ENCODE data around the gene ORAI3. TPM values are rescaled to one million over a fixed set of nuclear protein-coding genes. Genes with fewer than 3 reads are reported as not detected.

ORAI3 gene
- total RNA-seq, 4 donors from 2014 or later: 10.3 to 15.6 (median 12.5) TPM

- Histone ChIP-seq H3K4me3 (no peak overlapping the region), H3K4me1 (peaks cover 14 to 33% of the 10 kb centered on the region in 2 donors), H3K27ac (peak overlapping the region; percentile 11 to 93 (median 80)), H3K36me3 (peaks cover 0 to 4% of the 10 kb centered on the region in 2 donors), H3K9me3 (no peaks in the 10 kb centered on the region), H3K27me3 (no peaks in the 10 kb centered on the region)
- no peak for TF ChIP-seq POLR2A (IDR thresholded peaks at IDR 0.05)
- no peak for TF ChIP-seq CTCF (IDR thresholded peaks at IDR 0.05 in 4 of 5, conservative IDR thresholded peaks at IDR 0.05 in 1 of 5)
- intact Hi-C loops (cut with DNase I; ENCODE audit: low total_unique reads): no loop called here
- ATAC-seq (no peak), DNase-seq (no peak)
- in situ Hi-C loops (cut with MboI; ENCODE audit: low sequenced_read_pairs in 4 of 4): loop anchor here in 1 of 4 donors (25.0 kb wide), 1 partner anchor 486 kb away; the partner anchor contains the start of genes COX6A2 and ZNF843
Observed at GRCh38 chr16:30951193-30951592, 2.3 kb downstream of the ORAI3 start.

GRCh38 chr16:30951750-30952149 lies 2.9 kb downstream of the ORAI3 start:
- intact Hi-C loops (cut with DNase I; ENCODE audit: low total_unique reads) (no loop called here), in situ Hi-C loops (cut with MboI; ENCODE audit: low sequenced_read_pairs in 4 of 4) (loop anchor here in 1 of 4 donors (25.0 kb wide), 1 partner anchor 486 kb away; the partner anchor contains the start of genes COX6A2 and ZNF843)
- H3K4me1 ChIP-seq: peaks cover 17 to 33% of the 10 kb centered on the region in 2 donors
- no peaks in the 10 kb centered on the region for H3K27me3 ChIP-seq
- H3K27ac ChIP-seq: peak overlapping the region; percentile 11 to 93 (median 80)
- H3K9me3 ChIP-seq: no peaks in the 10 kb centered on the region
- no peak overlapping the region for H3K4me3 ChIP-seq
- TF ChIP-seq CTCF (IDR thresholded peaks at IDR 0.05 in 4 of 5, conservative IDR thresholded peaks at IDR 0.05 in 1 of 5) (no peak), POLR2A (IDR thresholded peaks at IDR 0.05) (no peak)
- DNase-seq (peak in 1 of 2 donors; percentile 66), ATAC-seq (no peak)
- peaks cover 0 to 4% of the 10 kb centered on the region in 2 donors for H3K36me3 ChIP-seq

- H3K27ac ChIP-seq: peak overlapping the region in 1 of 4 donors; percentile 45
Observed at GRCh38 chr16:30953111-30953510, 4.2 kb downstream of the ORAI3 start.

GRCh38 chr16:30953511-30954124 lies 4.8 kb downstream of the ORAI3 start:
- H3K4me1 ChIP-seq: peaks cover 20 to 27% of the 10 kb centered on the region in 2 donors
- TF ChIP-seq CTCF (IDR thresholded peaks at IDR 0.05 in 4 of 5, conservative IDR thresholded peaks at IDR 0.05 in 1 of 5): peak; percentile 31 to 66 (median 43)
- no peak for TF ChIP-seq POLR2A (IDR thresholded peaks at IDR 0.05)
- H3K27ac ChIP-seq: peak overlapping the region in 1 of 4 donors; percentile 45
- ATAC-seq: no peak
- intact Hi-C loops (cut with DNase I; ENCODE audit: low total_unique reads) (no loop called here), in situ Hi-C loops (cut with MboI; ENCODE audit: low sequenced_read_pairs in 4 of 4) (loop anchor here in 1 of 4 donors (25.0 kb wide), 1 partner anchor 484 kb away; the partner anchor contains the start of genes COX6A2 and ZNF843)
- no peaks in the 10 kb centered on the region for H3K36me3 ChIP-seq
- no peak overlapping the region for H3K4me3 ChIP-seq
- H3K9me3 ChIP-seq: no peaks in the 10 kb centered on the region
- peak in 1 of 2 donors; percentile 54 for DNase-seq
- no peaks in the 10 kb centered on the region for H3K27me3 ChIP-seq

More at GRCh38 chr16:30953111-30953510, 4.2 kb downstream of the ORAI3 start:
- no peak overlapping the region for H3K4me3 ChIP-seq
- H3K4me1 ChIP-seq: peaks cover 19 to 29% of the 10 kb centered on the region in 2 donors
- ATAC-seq (no peak), DNase-seq (no peak)
- no peaks in the 10 kb centered on the region for H3K9me3 ChIP-seq
- in situ Hi-C loops (cut with MboI; ENCODE audit: low sequenced_read_pairs in 4 of 4): loop anchor here in 1 of 4 donors (25.0 kb wide), 1 partner anchor 484 kb away; the partner anchor contains the start of genes COX6A2 and ZNF843
- H3K36me3 ChIP-seq: no peaks in the 10 kb centered on the region
- intact Hi-C loops (cut with DNase I; ENCODE audit: low total_unique reads): no loop called here
- TF ChIP-seq CTCF (IDR thresholded peaks at IDR 0.05 in 4 of 5, conservative IDR thresholded peaks at IDR 0.05 in 1 of 5) (no peak), POLR2A (IDR thresholded peaks at IDR 0.05) (no peak)
- H3K27me3 ChIP-seq: no peaks in the 10 kb centered on the region

Data from gastrocnemius medialis (tissue), 4 donors.